GM21447 (cell line): ENCODE measurements around the gene TNFAIP8.

Source experiments
- ATAC-seq: cut with Tn5 transposase; IDR thresholded peaks from one replicate; pipeline ENCODE4 v1.9.1; 2021; ENCODE audit not compliant: unreplicated experiment

The TNFAIP8 gene

DNA sequence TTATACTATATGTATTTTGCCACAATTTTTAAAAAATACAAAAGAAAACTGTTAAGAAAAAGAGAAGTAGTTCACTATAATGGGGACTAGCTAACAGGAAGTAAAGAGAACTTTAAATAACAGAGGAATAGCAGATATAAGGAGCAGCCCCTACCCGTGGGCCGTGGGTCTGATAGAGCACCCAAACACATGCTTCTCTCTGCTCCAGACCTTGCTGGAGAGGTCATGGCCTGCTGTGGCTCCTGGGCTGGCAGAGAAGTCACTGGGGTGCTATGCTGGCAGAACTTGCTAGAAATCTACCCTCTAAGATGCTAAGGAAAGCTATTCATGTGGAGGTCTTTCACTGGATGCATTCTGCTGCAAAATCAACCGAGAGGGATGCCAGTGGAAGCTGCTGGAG lies 10.0 kb upstream of the TNFAIP8 start:
- ATAC-seq = no peak

DNA sequence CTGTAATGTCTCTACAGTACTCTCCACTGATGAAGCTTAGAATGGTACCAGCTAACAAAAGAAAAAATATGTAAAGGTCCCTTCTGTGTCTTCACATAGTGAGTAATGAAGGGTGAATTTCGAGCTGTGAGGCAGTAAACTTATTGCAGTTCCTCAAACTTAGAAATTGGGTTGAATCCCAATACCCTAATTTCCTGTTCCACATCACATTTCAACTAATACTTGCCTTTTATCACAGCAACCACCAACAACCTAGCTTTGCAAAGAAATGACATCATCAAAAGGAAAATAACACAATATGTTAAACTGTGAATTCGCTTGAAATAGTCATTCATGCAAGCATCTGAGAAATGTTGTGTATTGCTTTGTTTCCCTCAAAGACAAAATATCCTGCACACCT lies 9.4 kb upstream of the TNFAIP8 start:
- no peak for ATAC-seq

DNA sequence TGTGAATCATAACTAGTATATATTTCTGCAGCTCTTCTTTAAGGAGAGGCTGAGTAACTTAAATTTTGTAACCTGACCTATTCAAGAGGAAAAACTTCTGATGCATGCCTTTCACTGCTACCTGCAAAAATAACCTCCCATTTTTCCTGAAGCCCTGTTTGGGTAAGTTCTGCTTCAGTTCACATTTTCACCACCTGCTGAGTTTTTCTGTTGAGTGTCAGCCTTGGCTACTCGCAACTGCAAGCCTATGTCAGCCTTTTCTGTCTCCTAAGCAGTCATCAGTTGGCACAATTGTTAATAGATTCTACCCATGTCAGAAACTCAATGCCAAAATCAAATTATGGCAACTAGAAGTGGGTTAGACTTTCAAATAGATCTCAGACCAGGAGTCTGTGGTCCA lies 8.2 kb upstream of the TNFAIP8 start:
- ATAC-seq = no peak

DNA sequence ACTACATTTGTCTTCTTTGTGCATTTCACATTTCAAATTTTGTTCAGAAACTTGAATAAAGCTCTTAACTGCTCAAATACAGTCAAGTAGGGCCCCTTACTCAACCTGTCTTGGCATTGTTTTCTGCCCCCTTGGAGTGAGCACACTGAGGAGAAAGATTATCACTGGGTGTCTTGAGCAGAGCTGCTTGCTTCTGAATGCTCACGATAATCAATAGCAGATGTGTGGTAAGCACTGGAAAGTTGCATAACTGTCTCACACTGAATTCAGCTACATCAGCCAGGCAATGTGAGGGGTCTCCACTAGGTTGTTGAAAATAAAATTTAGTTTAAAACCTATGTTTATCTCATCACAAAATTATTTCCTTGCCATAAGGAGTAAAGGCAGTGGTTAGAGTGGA lies 7.8 kb upstream of the TNFAIP8 start:
- ATAC-seq = no peak

DNA sequence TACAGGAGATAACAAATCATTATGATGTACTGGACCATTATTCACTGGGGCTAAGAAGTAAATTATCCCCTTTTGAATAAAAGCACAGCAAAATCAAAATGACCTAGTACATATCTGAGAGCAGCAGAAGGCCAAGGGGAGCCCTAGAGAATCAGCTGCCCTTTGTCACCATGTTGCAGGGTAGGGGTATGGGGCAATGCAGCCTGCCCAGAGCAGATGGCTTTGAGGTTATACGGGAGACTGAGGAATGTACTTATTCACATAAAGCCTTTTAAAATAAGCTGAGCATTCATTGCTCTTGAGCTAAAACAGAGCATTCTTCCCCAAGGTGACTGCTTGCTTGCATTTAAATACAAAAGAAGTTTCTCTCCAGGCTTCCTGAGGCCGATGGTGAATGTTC lies 2.6 kb upstream of the TNFAIP8 start:
- no peak for ATAC-seq

DNA sequence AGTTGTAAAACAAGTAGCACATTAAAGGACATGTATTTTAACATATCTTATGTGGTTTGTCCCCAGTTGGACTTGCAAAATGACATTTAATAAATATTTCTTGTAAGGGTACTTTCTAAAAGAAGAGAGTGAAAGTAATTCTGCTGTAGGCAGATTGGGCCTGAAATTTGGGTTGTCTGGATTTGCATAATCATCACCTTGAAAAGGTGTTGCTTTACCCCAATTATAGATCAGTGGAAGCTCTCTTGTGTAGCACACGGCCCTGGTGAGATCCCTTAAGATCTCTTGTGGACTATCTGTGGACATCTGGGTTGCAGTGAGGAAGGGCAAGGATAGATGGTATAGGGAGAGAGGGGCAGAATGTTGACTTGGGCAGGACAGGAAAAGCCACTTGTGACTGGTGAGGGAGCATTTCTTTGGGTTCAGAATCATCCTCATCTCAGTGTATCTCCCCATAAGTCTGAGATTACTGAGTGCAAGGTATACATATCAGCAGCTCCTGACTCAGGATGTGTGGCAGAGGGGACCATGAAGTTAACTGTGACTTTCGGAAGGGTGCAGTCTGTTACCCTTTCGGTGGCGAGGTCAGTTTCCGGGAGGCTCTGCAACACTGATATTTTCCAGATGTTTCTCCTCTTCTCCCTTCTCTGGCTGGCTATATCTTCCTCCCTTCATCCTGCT lies 2.0 kb upstream of the TNFAIP8 start:
- ATAC-seq = peak; percentile 65

DNA sequence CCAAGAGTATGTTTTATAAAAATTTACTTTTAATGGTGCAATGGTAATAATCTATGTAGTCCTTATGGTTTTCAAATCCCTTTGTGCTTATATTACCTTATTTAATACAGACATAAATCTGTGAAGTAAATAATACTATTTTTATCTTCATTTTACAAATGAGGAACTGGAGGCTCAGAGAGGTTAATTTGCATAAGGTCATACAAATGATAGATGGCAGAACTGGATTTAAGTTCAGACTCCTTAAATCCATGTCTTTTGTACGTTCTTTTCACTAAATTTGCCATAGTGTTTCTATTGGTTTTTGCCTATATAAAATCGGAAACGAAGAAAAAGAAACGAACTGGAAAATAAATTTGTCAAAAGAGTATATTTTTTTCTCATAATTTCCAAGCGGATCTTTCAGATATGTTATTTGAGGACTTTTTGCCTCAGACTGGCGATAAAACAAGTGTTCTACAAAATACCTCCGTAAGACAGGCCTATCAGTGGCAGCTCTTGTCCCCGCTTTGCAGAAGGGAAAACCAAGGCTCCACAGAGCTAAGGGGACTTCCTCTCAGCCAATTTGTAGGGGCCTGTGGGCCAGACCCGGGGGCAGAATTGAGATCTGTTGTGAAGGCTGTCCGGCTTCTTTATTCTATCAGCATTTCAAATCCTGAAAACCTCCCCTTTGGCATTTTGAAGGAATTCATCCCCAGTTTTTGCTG lies 1.1 kb upstream of the TNFAIP8 start:
- no peak for ATAC-seq

DNA sequence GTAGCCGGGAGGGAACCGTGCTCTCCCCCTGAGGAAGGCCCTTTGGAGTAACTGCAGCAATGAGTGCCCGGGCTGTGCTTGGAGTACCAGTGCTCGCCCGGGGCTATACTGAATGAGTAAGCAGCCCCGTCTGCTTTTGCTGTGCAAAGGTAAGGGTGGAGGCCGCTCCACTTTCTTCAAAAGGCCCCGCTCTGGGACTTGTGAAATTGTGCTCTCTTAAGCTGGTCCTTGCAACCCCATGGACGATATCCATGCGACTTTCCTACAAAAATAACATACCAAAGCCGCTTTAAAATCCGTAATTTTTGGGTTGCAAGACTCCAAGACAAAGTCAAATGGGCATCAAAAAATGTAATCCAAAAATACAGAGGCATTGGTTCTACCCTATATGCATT lies 578 bp upstream of the TNFAIP8 start:
- ATAC-seq = peak; percentile 12

DNA sequence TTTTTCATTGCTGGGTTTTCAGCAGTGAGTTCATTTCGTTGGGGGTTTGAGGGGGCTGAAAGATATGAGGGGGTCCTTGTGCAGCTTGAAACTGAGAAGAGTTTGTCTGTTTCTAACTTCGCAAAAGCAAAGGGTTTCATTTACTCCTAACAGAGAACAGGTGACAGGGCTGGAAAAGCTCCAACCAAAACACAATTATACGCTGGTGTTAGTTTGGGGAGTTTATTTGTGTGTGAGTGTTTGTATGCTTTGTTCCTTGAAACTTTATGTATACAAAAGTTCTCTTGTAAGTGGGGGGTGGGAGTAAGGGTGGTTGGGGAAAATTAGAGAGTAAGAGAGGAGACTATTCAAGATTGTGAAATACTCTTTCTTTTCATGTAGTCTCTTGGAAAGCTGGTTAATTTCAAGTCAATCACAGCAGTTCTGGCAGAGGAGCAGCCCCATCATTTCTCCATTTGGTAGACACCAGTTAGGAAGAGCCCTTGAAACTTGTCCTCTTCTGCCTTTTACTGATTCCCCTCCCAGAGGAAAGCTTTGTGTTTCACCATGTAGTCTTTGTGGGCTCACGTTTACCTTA lies 881 bp downstream of the TNFAIP8 start:
- ATAC-seq = no peak

DNA sequence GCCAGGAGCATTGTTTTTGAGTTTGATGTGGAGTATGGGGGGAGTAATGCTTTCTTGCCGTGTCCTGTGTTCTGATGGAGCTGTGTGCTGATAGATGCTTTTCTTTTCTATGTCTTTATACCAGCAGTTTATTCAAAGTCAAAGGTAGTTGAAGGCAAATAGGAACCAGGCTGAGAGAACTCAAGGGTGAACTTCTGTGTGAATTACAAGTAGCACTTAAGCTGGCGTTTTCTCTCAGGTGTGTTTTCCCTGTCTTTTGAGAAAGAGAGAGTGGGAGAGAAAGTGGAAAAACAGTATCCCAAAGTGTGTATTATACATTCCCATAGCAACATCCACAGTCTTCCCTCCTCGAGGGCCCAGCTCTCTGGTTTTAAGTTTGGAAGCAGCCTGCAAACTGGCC lies 1.5 kb downstream of the TNFAIP8 start:
- no peak for ATAC-seq

DNA sequence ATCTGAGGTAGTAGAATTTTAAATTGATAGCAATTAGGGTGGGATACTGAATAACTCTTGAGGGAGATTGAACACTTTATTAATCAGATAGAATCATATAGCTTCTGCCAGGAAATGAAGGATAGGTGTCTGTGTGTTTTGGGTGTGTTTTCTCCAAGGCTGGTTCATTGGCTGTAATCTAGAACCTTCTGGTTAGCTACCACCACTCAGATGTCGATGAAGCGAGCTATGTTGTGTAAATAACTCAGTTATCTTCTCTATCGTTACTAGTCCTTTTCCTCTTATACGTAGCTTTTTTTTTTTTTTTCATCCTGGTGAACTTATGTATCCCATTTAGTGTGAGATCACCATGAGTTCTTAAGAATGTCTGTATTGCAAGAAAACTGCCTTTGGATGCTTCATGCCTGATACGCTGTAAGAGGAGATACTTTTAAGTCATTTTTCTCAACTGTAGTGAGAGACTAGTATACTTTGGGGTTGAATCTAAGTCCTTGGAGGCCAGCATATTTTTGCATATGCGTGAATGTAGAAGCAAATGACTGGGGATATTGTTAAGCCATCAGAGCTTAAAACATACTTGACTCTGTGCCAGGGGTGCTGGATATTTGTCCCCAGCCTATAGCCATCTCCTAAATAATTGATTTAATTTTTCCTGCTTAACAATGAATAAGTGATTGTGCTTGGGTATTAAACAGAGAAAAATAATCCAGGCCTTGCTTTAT lies 2.1 kb downstream of the TNFAIP8 start:
- ATAC-seq = no peak

DNA sequence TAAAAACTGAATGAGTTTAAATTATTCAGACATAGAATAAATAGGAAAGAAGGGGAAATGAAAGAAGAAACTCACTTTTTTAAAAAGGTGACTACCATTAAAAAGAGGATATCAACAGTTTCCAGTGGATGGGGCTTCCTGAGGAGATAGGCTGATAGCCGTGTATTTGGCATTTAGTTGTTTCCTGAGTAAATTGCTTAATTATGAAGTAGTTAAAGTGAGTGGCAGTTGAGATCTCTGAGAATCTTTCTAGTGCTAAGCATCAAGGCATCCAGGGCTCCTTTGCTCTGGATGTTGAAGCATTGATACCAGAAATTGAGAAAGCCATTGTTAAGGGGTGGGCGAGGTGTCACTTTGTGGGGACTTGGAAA lies 2.7 kb downstream of the TNFAIP8 start:
- no peak for ATAC-seq

DNA sequence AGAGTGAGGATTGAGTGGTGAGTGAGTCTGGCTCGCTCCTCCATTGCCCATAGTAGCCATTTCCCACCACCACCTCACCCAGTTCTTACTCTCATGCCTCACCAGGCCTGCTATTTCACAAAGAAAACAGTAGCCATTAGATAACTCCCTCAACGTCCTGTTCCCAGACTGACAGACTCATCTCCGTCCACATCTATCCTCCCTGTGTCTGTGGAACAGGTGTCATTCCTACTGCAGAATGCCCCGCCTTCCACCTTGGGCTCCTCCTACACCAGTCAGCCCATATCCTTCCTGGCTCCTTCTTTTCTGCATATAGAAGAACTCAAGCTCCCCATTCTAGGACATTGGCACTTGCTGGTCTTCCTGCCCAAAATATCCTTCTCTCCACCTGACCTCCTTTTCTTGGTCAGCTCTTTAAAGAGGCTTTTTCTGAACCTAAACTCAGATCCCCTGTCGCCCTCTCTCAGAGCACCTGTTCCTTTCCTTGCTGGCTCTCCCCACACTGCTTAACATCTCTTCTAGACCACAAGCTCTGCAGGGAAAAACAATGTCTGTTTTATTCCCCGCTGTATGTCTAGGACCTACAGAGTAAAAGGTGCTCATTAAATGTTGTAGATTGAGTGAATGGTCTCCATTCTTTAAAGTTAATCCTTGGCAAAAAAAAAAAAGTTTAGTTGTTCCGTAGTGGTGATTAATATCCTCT lies 3.2 kb downstream of the TNFAIP8 start:
- ATAC-seq = no peak

DNA sequence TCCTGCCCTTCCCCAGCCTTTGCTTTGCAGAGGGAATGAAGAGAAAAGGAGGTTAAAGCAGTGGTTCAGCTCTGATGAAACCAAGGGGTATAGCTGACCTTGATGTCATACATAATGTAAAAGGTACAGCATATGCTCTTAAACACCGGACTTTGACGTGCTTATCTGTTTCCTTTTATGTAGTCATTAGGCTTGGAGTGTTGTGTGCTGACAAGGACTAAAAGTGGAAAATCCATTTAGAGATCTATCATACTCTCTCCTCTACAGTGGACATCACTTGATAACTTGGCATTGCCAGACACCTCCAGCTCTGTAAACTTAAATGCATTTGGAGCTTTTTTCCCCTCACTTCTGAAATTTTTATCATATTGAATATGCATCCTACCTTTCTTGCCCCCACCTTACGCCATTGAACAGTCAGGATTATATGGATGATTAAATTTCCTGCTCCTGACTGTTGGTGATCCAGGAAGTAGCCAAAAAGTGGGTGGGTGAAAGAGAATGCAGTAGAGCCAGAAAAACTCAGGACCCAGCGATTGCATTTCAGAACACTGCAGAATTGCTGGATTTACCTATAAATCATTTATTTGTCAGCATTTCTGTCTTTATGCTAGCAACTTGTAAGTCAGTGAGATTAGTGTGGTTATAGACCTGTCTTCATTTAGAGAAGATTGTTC lies 4.1 kb downstream of the TNFAIP8 start:
- no peak for ATAC-seq

DNA sequence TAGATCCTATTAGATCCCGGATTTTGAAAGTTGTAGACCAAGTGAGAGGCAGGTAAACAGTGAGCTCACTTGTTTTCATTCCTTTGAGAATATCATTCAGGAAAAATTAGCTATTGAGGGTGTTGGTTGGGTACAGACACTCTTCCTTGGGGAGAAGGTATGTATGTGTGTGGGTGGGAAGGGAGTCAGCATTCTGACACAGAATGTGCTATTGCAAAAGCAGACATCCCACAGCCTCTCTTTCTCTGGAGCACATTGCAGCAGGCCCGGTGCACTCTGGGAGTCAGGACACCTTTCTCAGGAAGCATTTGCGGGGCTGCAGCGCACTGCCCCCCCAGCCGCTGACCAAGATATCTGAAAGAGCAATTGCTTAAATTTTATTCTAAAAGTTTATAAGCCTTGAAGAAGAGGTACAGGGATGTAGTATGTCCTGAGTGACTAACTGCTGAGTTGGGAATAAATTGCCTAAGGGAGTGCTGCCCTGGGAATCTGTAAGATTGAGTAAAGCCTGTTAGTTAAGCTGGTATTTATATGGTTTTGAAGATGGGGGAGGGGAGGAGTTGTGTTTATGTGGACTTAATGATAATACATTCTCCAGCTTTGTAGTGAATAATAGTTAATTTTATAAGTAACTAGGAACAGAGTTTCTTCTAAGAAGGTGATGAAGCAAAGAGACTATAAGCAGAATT lies 5.2 kb downstream of the TNFAIP8 start:
- no peak for ATAC-seq

DNA sequence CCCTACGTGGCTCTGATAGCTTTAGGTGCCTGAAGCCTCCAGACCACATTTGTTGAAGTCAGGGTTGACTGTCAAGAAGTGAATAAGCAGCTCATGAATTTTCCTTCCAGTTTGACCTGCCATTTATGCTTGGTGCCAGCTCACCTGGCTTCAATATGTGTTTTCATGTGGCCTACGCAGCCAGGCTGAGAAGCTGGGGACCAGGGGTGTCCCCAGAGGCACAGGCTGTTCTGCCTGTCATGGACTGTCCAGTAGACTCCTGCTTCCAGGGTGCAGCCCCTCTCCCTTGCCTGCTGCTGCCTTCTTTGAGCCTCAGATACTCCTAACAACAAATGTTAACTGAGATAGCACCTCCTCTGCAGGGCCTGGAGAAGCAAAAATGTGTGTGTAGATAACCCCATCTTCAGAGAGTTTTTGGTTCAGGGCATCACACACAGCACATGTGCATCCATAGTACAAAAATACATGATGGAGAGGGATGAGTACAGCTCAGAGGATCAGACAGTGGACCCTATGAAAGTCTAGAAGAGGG lies 5.8 kb downstream of the TNFAIP8 start:
- ATAC-seq = no peak

DNA sequence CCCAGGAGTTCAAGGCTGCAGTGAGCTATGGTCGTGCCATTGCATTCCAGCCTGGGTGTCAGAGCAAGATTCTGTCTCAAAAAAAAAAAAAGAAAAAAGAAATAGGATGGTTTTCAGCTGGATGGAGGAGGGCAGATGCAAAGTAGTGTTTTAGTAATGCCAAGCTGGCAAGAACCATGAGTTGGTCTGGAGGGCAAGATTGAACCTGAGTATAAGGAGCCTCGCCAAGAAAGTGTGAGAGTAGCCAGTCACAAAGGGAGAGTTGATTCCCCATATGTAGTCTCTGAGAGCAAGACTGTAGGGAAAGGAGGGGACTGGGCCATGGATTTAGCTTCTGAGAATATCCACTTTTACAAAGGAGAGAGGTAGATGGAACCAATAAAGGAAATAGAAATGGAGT lies 6.9 kb downstream of the TNFAIP8 start:
- no peak for ATAC-seq

DNA sequence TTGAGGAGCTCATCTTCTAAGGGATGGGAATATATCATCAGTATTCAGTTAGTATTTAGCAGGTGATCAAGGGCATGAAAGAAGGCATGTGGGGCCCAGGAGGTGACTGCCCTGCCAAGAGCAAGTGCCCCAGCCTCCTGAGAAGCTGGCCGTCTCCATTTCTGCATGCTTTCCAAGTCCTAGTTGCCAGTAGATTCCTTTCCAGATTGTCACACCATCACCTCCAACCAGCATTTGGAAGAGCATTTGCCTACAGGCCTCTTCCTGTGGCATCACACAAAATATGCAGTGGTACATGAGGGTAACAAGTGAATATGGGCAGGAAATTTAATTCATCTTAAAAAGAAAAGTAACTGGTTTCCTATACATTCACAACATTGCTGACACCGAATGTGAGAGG lies 7.5 kb downstream of the TNFAIP8 start:
- ATAC-seq = no peak

DNA sequence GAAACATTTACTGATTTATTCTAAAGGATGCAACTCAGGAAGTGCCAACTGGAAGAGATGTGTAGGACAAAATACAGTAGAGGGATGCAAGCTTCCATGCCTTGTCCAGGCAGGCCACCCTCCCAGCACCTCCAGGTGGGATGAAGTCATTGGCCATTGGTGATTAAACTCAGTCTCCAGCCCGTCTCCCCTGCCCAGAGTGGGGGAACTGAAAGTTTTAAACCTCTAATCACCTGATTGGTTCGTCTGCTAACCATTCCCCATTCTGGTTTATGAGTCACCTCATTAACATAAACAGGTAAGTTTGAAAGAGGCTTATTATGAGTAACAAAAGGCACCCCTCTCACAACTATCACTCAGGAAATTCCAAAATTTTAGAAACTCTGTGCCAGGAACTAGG lies 8.1 kb downstream of the TNFAIP8 start:
- ATAC-seq = peak; percentile 25
